Neuronal stem cell (in vitro differentiated cells): ENCODE results near the gene SHISA9.

Source experiments
- DNase-seq: peaks from one replicate; pipeline ENCODE4 v3.0.0-alpha.2; 2013; ENCODE audit warnings: low spot score
- H2AFZ ChIP-seq: one replicate; pipeline ENCODE4 v1.6.1; 2013; ENCODE audit warnings: mild to moderate bottlenecking, low read length, inconsistent platforms
- H2AK5ac ChIP-seq: 2 replicates; pipeline ENCODE4 v1.6.1; 2013; ENCODE audit warnings: low read depth, mild to moderate bottlenecking, inconsistent platforms, low read length, moderate library complexity, mixed read lengths
- H2BK120ac ChIP-seq: 2 replicates; pipeline ENCODE4 v1.6.1; 2013; ENCODE audit warnings: low read depth, mild to moderate bottlenecking, inconsistent platforms, low read length, moderate library complexity, mixed read lengths
- H2BK12ac ChIP-seq: one replicate; pipeline ENCODE4 v1.6.1; 2013; ENCODE audit warnings: low read length, inconsistent platforms
- H2BK15ac ChIP-seq: 2 replicates; pipeline ENCODE4 v1.6.1; 2013; ENCODE audit warnings: mild to moderate bottlenecking, low read length, inconsistent platforms, mixed read lengths
- H2BK5ac ChIP-seq: one replicate; pipeline ENCODE4 v1.6.1; 2013; ENCODE audit warnings: inconsistent platforms, mild to moderate bottlenecking, low read length, moderate library complexity
- H3K14ac ChIP-seq: one replicate; pipeline ENCODE4 v1.6.1; 2013; ENCODE audit warnings: low read length, inconsistent platforms
- H3K18ac ChIP-seq: 2 replicates; pipeline ENCODE4 v1.6.1; 2013; ENCODE audit warnings: low read length, inconsistent platforms
- H3K23ac ChIP-seq: 2 replicates; pipeline ENCODE4 v1.6.1; 2013; ENCODE audit warnings: low read depth, mild to moderate bottlenecking, mixed read lengths, low read length, inconsistent platforms; ENCODE audit not compliant: poor library complexity
- H3K27ac ChIP-seq: replicated peaks from 3 replicates; pipeline ENCODE4 v1.5.1; 2013; ENCODE audit warnings: low read length, inconsistent platforms
- H3K27me3 ChIP-seq, 3 experiments: 2 replicates each; pipeline ENCODE4 v1.6.1; 2013; ENCODE audit warnings: low read length in 3 of 3, mild to moderate bottlenecking in 2 of 3, inconsistent platforms in 1 of 3, low read depth in 1 of 3, mixed read lengths in 1 of 3, moderate library complexity in 1 of 3; ENCODE audit not compliant: control insufficient read depth in 3 of 3, insufficient read depth in 3 of 3
- H3K36me3 ChIP-seq, 2 donors: replicated peaks in 1 of 2; 2 replicates each; pipeline ENCODE4 v1.6.1; 2013; ENCODE audit warnings: low read length in 2 of 2; ENCODE audit not compliant: control insufficient read depth in 2 of 2, insufficient read depth in 2 of 2
- H3K4ac ChIP-seq: 2 replicates; pipeline ENCODE4 v1.6.1; 2013; ENCODE audit warnings: inconsistent platforms, mild to moderate bottlenecking, low read length, moderate library complexity
- H3K4me1 ChIP-seq, 2 donors: 1 replicate in 1 of 2; 2 replicates in 1 of 2; pipeline ENCODE4 v1.6.1; 2013; ENCODE audit warnings: low read length in 2 of 2, low read depth in 1 of 2; ENCODE audit not compliant: control insufficient read depth in 2 of 2, insufficient read depth in 1 of 2
- H3K4me2 ChIP-seq: one replicate; pipeline ENCODE4 v1.6.1; 2013; ENCODE audit warnings: mild to moderate bottlenecking, low read length, inconsistent platforms; ENCODE audit not compliant: insufficient read depth, poor library complexity, severe bottlenecking
- H3K4me3 ChIP-seq, 2 donors: 2 replicates each; pipeline ENCODE4 v1.5.1; 2013; ENCODE audit warnings: low read length in 2 of 2, mild to moderate bottlenecking in 2 of 2, inconsistent platforms in 1 of 2, moderate library complexity in 1 of 2
- H3K79me1 ChIP-seq: one replicate; pipeline ENCODE4 v1.6.1; 2013; ENCODE audit warnings: low read depth, mild to moderate bottlenecking, inconsistent platforms, low read length, moderate library complexity
- H3K9ac ChIP-seq: one replicate; pipeline ENCODE4 v1.6.1; 2013; ENCODE audit warnings: mild to moderate bottlenecking, low read depth, low read length, inconsistent platforms; ENCODE audit not compliant: poor library complexity
- H3K9me3 ChIP-seq, 2 donors: replicated peaks in 1 of 2; 2 replicates each; pipeline versions ENCODE3 to v1.6.1; 2013; ENCODE audit warnings: low read length in 2 of 2, mild to moderate bottlenecking in 2 of 2, inconsistent platforms in 1 of 2, low read depth in 1 of 2, mixed read lengths in 1 of 2, moderate library complexity in 1 of 2; ENCODE audit not compliant: control insufficient read depth in 2 of 2, insufficient read depth in 1 of 2
- H4K8ac ChIP-seq: one replicate; pipeline ENCODE4 v1.6.1; 2013; ENCODE audit warnings: low read depth, mild to moderate bottlenecking, inconsistent platforms, low read length, moderate library complexity
- H4K91ac ChIP-seq: one replicate; pipeline ENCODE4 v1.6.1; 2013; ENCODE audit warnings: low read length, low read depth, mild to moderate bottlenecking, inconsistent platforms; ENCODE audit not compliant: poor library complexity
- WGBS, 2 donors: extraction: QIAGEN DNeasy Blood & Tissue Kit; methylation state at CpG; one replicate each; pipeline ENCODE4 v1.1.7; 2013; ENCODE audit warnings: missing lambda C conversion rate in 2 of 2, mixed read lengths in 1 of 2; ENCODE audit not compliant: insufficient read length in 2 of 2, insufficient replicate concordance in 1 of 2; ENCODE audit errors: extremely low coverage in 2 of 2; 5-methylcytosine and 5-hydroxymethylcytosine counted together

Gene SHISA9

DNA sequence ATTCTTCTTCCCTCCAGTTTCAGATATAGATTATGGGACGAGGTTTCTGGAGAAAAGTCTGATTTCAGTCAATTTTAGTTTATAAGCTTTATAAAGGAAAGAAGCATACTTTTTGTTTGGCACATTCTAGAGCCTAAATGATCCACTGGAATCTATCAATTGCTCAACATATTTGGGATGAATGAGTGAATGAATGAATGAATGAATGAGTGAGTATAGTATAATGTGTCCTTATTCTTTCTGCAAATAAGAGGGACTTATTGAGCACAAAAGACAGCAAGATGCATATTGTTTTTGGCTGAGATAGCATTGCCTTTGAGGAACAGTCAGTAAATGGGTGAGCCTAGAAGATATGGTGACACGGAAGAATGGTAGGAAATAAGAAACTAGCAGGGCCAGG is 245.4 kb downstream of the SHISA9 start:
- no peak overlapping the region for H2BK5ac ChIP-seq
- H2BK120ac ChIP-seq, result no peak overlapping the region
- no peak overlapping the region for H2BK12ac ChIP-seq
- H3K9ac ChIP-seq, result no peak overlapping the region
- no peak overlapping the region for H4K8ac ChIP-seq
- H3K9me3 ChIP-seq, result no peaks in the 10 kb centered on the region
- no peaks in the 10 kb centered on the region for H3K4me1 ChIP-seq
- no peak overlapping the region for H3K4ac ChIP-seq
- no peak overlapping the region for H2AK5ac ChIP-seq
- no peak for DNase-seq
- no peaks in the 10 kb centered on the region for H3K36me3 ChIP-seq
- H3K79me1 ChIP-seq, result no peaks in the 10 kb centered on the region
- no peak overlapping the region for H2BK15ac ChIP-seq
- peaks cover 0 to 2% (median 0%) of the 10 kb centered on the region in 3 experiments for H3K27me3 ChIP-seq
- no peak overlapping the region for H3K14ac ChIP-seq
- H3K27ac ChIP-seq, result no peak overlapping the region
- H3K4me3 ChIP-seq, result no peak overlapping the region
- no CpG with 5 or more reads among the region's 2 CpGs for WGBS, 2 donors
- no peak overlapping the region for H3K18ac ChIP-seq
- no peak overlapping the region for H3K23ac ChIP-seq
- no peak overlapping the region for H4K91ac ChIP-seq
- no peak overlapping the region for H2AFZ ChIP-seq
- H3K4me2 ChIP-seq, result no peak overlapping the region

DNA sequence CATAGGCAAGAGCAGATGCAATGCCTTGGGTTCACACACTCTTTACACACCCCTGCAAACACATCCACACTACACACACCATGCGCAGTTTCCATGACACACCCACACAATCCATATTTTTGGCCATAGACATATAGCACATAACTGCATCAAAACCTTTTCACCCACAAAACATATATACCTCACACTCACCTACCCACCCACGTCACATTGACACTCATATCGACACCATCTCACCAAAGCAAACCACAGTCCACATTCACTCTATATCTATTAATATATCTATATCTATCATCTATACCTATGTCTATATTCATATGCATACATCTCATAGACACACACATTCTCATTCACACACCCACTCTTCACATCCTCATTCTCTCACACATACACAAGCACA is 246.9 kb downstream of the SHISA9 start:
- Histone ChIP-seq H2BK15ac (no peak overlapping the region), H3K79me1 (no peaks in the 10 kb centered on the region), H3K27ac (no peak overlapping the region), H3K4me3 (no peak overlapping the region), H2BK12ac (no peak overlapping the region), H4K8ac (no peak overlapping the region), H4K91ac (no peak overlapping the region), H3K9me3 (no peaks in the 10 kb centered on the region), H3K4ac (no peak overlapping the region), H2BK120ac (no peak overlapping the region), H3K27me3 (peaks cover 0 to 2% (median 0%) of the 10 kb centered on the region in 3 experiments), H2BK5ac (no peak overlapping the region), H3K23ac (no peak overlapping the region), H2AFZ (no peak overlapping the region), H3K14ac (peak overlapping the region; percentile 1), H3K36me3 (no peaks in the 10 kb centered on the region), H3K18ac (no peak overlapping the region), H2AK5ac (no peak overlapping the region), H3K9ac (no peak overlapping the region), H3K4me2 (no peak overlapping the region), H3K4me1 (no peaks in the 10 kb centered on the region)
- 100% methylated on average over 2 of the region's 3 CpGs; no CpG with 5 or more reads in 1 of the 2 donors for WGBS, 2 donors
- no peak for DNase-seq

GRCh38 chr16:13148836-13149235 is 247.4 kb downstream of the SHISA9 start:
- Histone ChIP-seq H3K9me3 (no peaks in the 10 kb centered on the region), H2BK12ac (no peak overlapping the region), H3K4ac (no peak overlapping the region), H3K14ac (no peak overlapping the region), H2AFZ (no peak overlapping the region), H3K36me3 (no peaks in the 10 kb centered on the region), H3K27ac (no peak overlapping the region), H3K4me3 (no peak overlapping the region), H3K18ac (no peak overlapping the region), H2AK5ac (no peak overlapping the region), H3K9ac (no peak overlapping the region), H4K91ac (no peak overlapping the region), H3K79me1 (no peaks in the 10 kb centered on the region), H3K4me1 (no peaks in the 10 kb centered on the region), H4K8ac (no peak overlapping the region), H2BK15ac (no peak overlapping the region), H3K4me2 (no peak overlapping the region), H3K23ac (no peak overlapping the region), H2BK120ac (no peak overlapping the region), H3K27me3 (no peaks in the 10 kb centered on the region), H2BK5ac (no peak overlapping the region)
- no peak for DNase-seq
- WGBS, 2 donors, result no CpG with 5 or more reads among the region's 3 CpGs

DNA sequence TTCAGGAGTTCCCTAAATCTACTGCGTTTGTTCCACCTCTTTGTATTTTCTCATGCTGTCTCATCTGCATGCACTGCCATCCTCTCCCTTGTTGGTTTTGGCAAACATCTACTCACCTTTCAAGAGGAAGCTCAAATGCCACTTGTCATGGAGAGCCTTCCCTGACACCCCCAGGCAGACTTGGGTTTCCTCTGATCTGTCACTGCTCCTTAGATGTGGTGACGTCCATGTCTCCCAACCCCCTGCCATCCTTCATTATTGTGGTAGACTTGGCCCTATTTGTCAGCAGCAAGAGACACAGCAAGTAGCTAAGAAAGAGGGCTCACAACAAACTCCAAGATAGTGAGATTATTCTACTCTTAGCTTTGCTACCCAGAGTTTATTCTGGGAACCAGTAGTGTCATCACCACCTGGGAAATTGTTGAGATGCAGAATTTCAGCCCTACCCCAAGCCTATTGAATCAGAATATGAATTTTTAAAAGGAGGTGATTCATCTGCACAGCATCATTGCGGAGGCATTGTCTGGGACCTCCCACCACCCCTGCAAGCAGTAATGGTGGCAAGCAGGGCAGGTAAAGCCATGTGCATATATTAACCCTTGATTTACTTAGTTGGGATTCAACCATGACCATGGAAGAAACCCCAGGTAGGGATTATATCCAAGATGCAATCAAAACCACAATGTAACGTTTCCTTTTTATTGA is 248.9 kb downstream of the SHISA9 start:
- Histone ChIP-seq H2BK120ac (no peak overlapping the region), H3K4ac (no peak overlapping the region), H3K27ac (no peak overlapping the region), H3K27me3 (no peaks in the 10 kb centered on the region), H2BK12ac (no peak overlapping the region), H3K9ac (no peak overlapping the region), H4K91ac (no peak overlapping the region), H3K4me2 (no peak overlapping the region), H2AK5ac (no peak overlapping the region), H2BK15ac (no peak overlapping the region), H4K8ac (no peak overlapping the region), H3K79me1 (no peaks in the 10 kb centered on the region), H3K18ac (no peak overlapping the region), H2BK5ac (no peak overlapping the region), H3K9me3 (no peaks in the 10 kb centered on the region), H3K4me3 (no peak overlapping the region), H3K23ac (no peak overlapping the region), H3K14ac (no peak overlapping the region), H3K36me3 (no peaks in the 10 kb centered on the region), H2AFZ (no peak overlapping the region), H3K4me1 (peaks cover 0 to 2% of the 10 kb centered on the region in 2 donors)
- no CpG with 5 or more reads among the region's 4 CpGs for WGBS, 2 donors
- DNase-seq, result no peak
